Measurements from ENCODE around the gene EIF3K. TPM values are rescaled to one million over a fixed set of nuclear protein-coding genes. Genes with fewer than 3 reads are reported as not detected.
A peak's percentile ranks its signal among the peaks of the same experiment; 100 is the strongest.

Gene EIF3K
- total RNA-seq, 1 experiment from 2014 or later = 408 TPM

- DNase-seq = peak; percentile 40
- Histone ChIP-seq H3K36me3 (replicated peaks; ENCODE audit: control insufficient read depth, insufficient read depth, low read length) (no peaks in the 10 kb centered on the region; the same call in 1 of the 2 replicates), H3K4me3 (ENCODE audit: insufficient read depth, low read depth, low read length) (no peak overlapping the region), H3K27me3 (ENCODE audit: control insufficient read depth, insufficient read depth, low read length) (no peaks in the 10 kb centered on the region)
These were observed 44.2 kb downstream of the EIF3K start for GRCh38 chr19:38663156-38663651.

- peak; percentile 46 for DNase-seq
- H3K27me3 ChIP-seq (ENCODE audit: control insufficient read depth, insufficient read depth, low read length) = no peaks in the 10 kb centered on the region
- no peaks in the 10 kb centered on the region; the same call in 1 of the 2 replicates for H3K36me3 ChIP-seq (replicated peaks; ENCODE audit: control insufficient read depth, insufficient read depth, low read length)
- H3K4me3 ChIP-seq (ENCODE audit: insufficient read depth, low read depth, low read length) = no peak overlapping the region
These were observed 45.0 kb downstream of the EIF3K start for GRCh38 chr19:38663957-38664502.

- Histone ChIP-seq H3K4me3 (ENCODE audit: insufficient read depth, low read depth, low read length) (no peak overlapping the region), H3K36me3 (replicated peaks; ENCODE audit: control insufficient read depth, insufficient read depth, low read length) (no peaks in the 10 kb centered on the region; the same call in 1 of the 2 replicates), H3K27me3 (ENCODE audit: control insufficient read depth, insufficient read depth, low read length) (no peaks in the 10 kb centered on the region)
- peak; percentile 56 for DNase-seq
These were observed 45.7 kb downstream of the EIF3K start for GRCh38 chr19:38664503-38665211.

GRCh38 chr19:38665219-38665931 lies 46.4 kb downstream of the EIF3K start:
- Histone ChIP-seq H3K27me3 (ENCODE audit: control insufficient read depth, insufficient read depth, low read length) (no peaks in the 10 kb centered on the region), H3K36me3 (replicated peaks; ENCODE audit: control insufficient read depth, insufficient read depth, low read length) (no peaks in the 10 kb centered on the region; the same call in 1 of the 2 replicates), H3K4me3 (ENCODE audit: insufficient read depth, low read depth, low read length) (no peak overlapping the region)
- DNase-seq = no peak

GRCh38 chr19:38665950-38666662 lies 47.1 kb downstream of the EIF3K start:
- Histone ChIP-seq H3K4me3 (ENCODE audit: insufficient read depth, low read depth, low read length) (no peak overlapping the region), H3K27me3 (ENCODE audit: control insufficient read depth, insufficient read depth, low read length) (no peaks in the 10 kb centered on the region), H3K36me3 (replicated peaks; ENCODE audit: control insufficient read depth, insufficient read depth, low read length) (no peaks in the 10 kb centered on the region; the same call in 1 of the 2 replicates)
- DNase-seq = peak; percentile 78

GRCh38 chr19:38666663-38667511 lies 47.9 kb downstream of the EIF3K start:
- Histone ChIP-seq H3K4me3 (ENCODE audit: insufficient read depth, low read depth, low read length) (no peak overlapping the region), H3K27me3 (ENCODE audit: control insufficient read depth, insufficient read depth, low read length) (no peaks in the 10 kb centered on the region), H3K36me3 (replicated peaks; ENCODE audit: control insufficient read depth, insufficient read depth, low read length) (no peaks in the 10 kb centered on the region; the same call in 1 of the 2 replicates)
- DNase-seq = peak; percentile 42

GRCh38 chr19:38667661-38668171 lies 48.7 kb downstream of the EIF3K start:
- Histone ChIP-seq H3K4me3 (ENCODE audit: insufficient read depth, low read depth, low read length) (no peak overlapping the region), H3K27me3 (ENCODE audit: control insufficient read depth, insufficient read depth, low read length) (no peaks in the 10 kb centered on the region), H3K36me3 (replicated peaks; ENCODE audit: control insufficient read depth, insufficient read depth, low read length) (no peaks in the 10 kb centered on the region; the same call in 1 of the 2 replicates)
- DNase-seq = no peak

- Histone ChIP-seq H3K36me3 (replicated peaks; ENCODE audit: control insufficient read depth, insufficient read depth, low read length) (no peaks in the 10 kb centered on the region; the same call in 1 of the 2 replicates), H3K27me3 (ENCODE audit: control insufficient read depth, insufficient read depth, low read length) (no peaks in the 10 kb centered on the region), H3K4me3 (ENCODE audit: insufficient read depth, low read depth, low read length) (no peak overlapping the region)
- DNase-seq = no peak
These were observed 50.6 kb downstream of the EIF3K start for GRCh38 chr19:38669552-38669951.

GRCh38 chr19:38670921-38671398 lies 52.0 kb downstream of the EIF3K start:
- Histone ChIP-seq H3K36me3 (replicated peaks; ENCODE audit: control insufficient read depth, insufficient read depth, low read length) (no peaks in the 10 kb centered on the region), H3K4me3 (ENCODE audit: insufficient read depth, low read depth, low read length) (no peak overlapping the region), H3K27me3 (ENCODE audit: control insufficient read depth, insufficient read depth, low read length) (no peaks in the 10 kb centered on the region)
- no peak for DNase-seq

- no peak for DNase-seq
- Histone ChIP-seq H3K4me3 (ENCODE audit: insufficient read depth, low read depth, low read length) (no peak overlapping the region), H3K36me3 (replicated peaks; ENCODE audit: control insufficient read depth, insufficient read depth, low read length) (no peaks in the 10 kb centered on the region), H3K27me3 (ENCODE audit: control insufficient read depth, insufficient read depth, low read length) (no peaks in the 10 kb centered on the region)
These were observed 52.7 kb downstream of the EIF3K start for GRCh38 chr19:38671654-38672053.

- Histone ChIP-seq H3K4me3 (ENCODE audit: insufficient read depth, low read depth, low read length) (no peak overlapping the region), H3K36me3 (replicated peaks; ENCODE audit: control insufficient read depth, insufficient read depth, low read length) (no peaks in the 10 kb centered on the region; the same call in 1 of the 2 replicates), H3K27me3 (ENCODE audit: control insufficient read depth, insufficient read depth, low read length) (no peaks in the 10 kb centered on the region)
- no peak for DNase-seq
These were observed 54.0 kb downstream of the EIF3K start for GRCh38 chr19:38673030-38673429.

- Histone ChIP-seq H3K27me3 (ENCODE audit: control insufficient read depth, insufficient read depth, low read length) (no peaks in the 10 kb centered on the region), H3K36me3 (replicated peaks; ENCODE audit: control insufficient read depth, insufficient read depth, low read length) (peaks cover 2% of the 10 kb centered on the region), H3K4me3 (ENCODE audit: insufficient read depth, low read depth, low read length) (no peak overlapping the region)
- DNase-seq = no peak
These were observed 55.6 kb downstream of the EIF3K start for GRCh38 chr19:38674388-38675171.

GRCh38 chr19:38675611-38676010 lies 56.6 kb downstream of the EIF3K start:
- Histone ChIP-seq H3K4me3 (ENCODE audit: insufficient read depth, low read depth, low read length) (no peak overlapping the region), H3K36me3 (replicated peaks; ENCODE audit: control insufficient read depth, insufficient read depth, low read length) (peaks cover 2% of the 10 kb centered on the region), H3K27me3 (ENCODE audit: control insufficient read depth, insufficient read depth, low read length) (no peaks in the 10 kb centered on the region)
- DNase-seq = no peak
